Heart left ventricle (tissue), 16 donors: ENCODE measurements around the gene TSPAN32. TPM values are rescaled to one million over a fixed set of nuclear protein-coding genes. Genes with fewer than 3 reads are reported as not detected.

Experiments used
- ATAC-seq, 4 donors: fragments of 200-7000 bp; cut with Tn5 transposase; one replicate each; pipeline ENCODE4 v1.9.1; 2020 to 2022; ENCODE audit warnings: moderate library complexity in 4 of 4, mild to moderate bottlenecking in 3 of 4, moderate number of reproducible peaks in 1 of 4
- DNase-seq, 5 donors: peaks; one replicate each; pipeline ENCODE4 v3.0.0-alpha.2; 2020
- H3K27ac ChIP-seq, 12 donors: fragments of 200-600 bp; sonication (generic) in 4 of 12; one replicate each; pipeline versions ENCODE4 v1.5.0 to v1.8.0; 2016 to 2022; ENCODE audit warnings: mild to moderate bottlenecking in 2 of 12
- H3K27me3 ChIP-seq, 9 donors: fragments of 200-600 bp; sonication (generic) in 2 of 9; one replicate each; pipeline versions ENCODE4 v1.5.1 to v1.8.0; 2016 to 2022; ENCODE audit warnings: mild to moderate bottlenecking in 3 of 9
- H3K36me3 ChIP-seq, 9 donors: fragments of 200-600 bp; sonication (generic) in 2 of 9; one replicate each; pipeline versions ENCODE4 v1.5.0 to v1.8.0; 2018 to 2022; ENCODE audit warnings: mild to moderate bottlenecking in 2 of 9
- H3K4me1 ChIP-seq, 12 donors: fragments of 200-600 bp; sonication (generic) in 4 of 12; one replicate each; pipeline versions ENCODE4 v1.5.0 to v1.8.0; 2016 to 2022; ENCODE audit warnings: mild to moderate bottlenecking in 3 of 12
- H3K4me3 ChIP-seq, 12 donors: fragments of 200-600 bp; sonication (generic) in 4 of 12; one replicate each; pipeline versions ENCODE4 v1.5.0 to v1.8.0; 2017 to 2022; ENCODE audit warnings: mild to moderate bottlenecking in 9 of 12, moderate library complexity in 4 of 12
- H3K9me3 ChIP-seq, 12 donors: fragments of 200-600 bp; sonication (generic) in 4 of 12; one replicate each; pipeline versions ENCODE4 v1.5.0 to v1.8.0; 2016 to 2022; ENCODE audit warnings: mild to moderate bottlenecking in 1 of 12
- POLR2A ChIP-seq, 2 donors: fragments of 450-650 bp; IDR thresholded peaks; one replicate each; pipeline ENCODE4 v1.6.1; 2017; ENCODE audit warnings: antibody characterized with exemption in 2 of 2, mild to moderate bottlenecking in 2 of 2, moderate library complexity in 2 of 2
- WGBS, 4 donors: extraction: QIAGEN DNeasy Blood & Tissue Kit in 2 of 4; methylation state at CpG; one replicate each; pipeline versions ENCODE4 v1.1.5 to v1.1.7; 2013 to 2018; 5-methylcytosine and 5-hydroxymethylcytosine counted together
- intact Hi-C, 10 donors: fragments of 100-400 bp; cut with DNase I; formaldehyde crosslinking; loops; one replicate each; pipeline versions ENCODE4 v1.11.1 to v1.14.2; 2022
- polyA plus RNA-seq, 2 donors: library from polyadenylated mRNA; stranded (reverse); fragments of 200-250 nt; gene quantifications; one replicate each; pipeline ENCODE4 v1.2.3, GENCODE V29; 2013
- total RNA-seq, 9 donors: library from RNA; depleted of rRNA in 2 of 9; stranded (reverse); fragments of >200 nt in 2 of 9; fragmentation: NEBNext Ultra II Directional in 3 of 9; extraction: Animal tissue kit (Norgen Biotek cat#: 25700) in 3 of 9; gene quantifications; one replicate each; pipeline versions ENCODE4 v1.1.0 to v1.2.4, GENCODE V29; 2016 to 2023
- TF ChIP-seq, protein P1 (sequence below), 12 donors: fragments of 200-600 bp; sonication (generic) in 4 of 12; IDR thresholded peaks; one replicate each; pipeline versions ENCODE4 v1.5.0 to v1.8.0; 2018 to 2022; ENCODE audit warnings: antibody characterized with exemption in 12 of 12, mild to moderate bottlenecking in 5 of 12
- donor health status: ischemic (EF 13 %, LVEDD 7.1; RV severe dilation, severe dysfunction).
- donor health status: healthy with polysubstance abuse.
- donor health status: DM: no; HTN: yes; CAD: no.
- donor health status: DM: no; HTN: no; CAD: no.
- donor health status: ischemic (EF 25% LVEDD 6.9; RV normal size, moderate dysfunction).
- donor health status: ischemic (EF 25% LVEDD 5.7; RV mildly dilated, moderate dysfunction).
- donor health status: healthy.
- donor health status: DM: yes; HTN: yes; CAD: no.
- donor health status: ischemic (EF 35%, LVEDD 5.7; RV mildly dilated, moderate dysfunction).
- donor health status: nonischemic (EF 11% LVEDD 7.7; RV severe dilation, severe dysfunction).
- donor health status: DM: yes; HTN: yes; CAD: no.
- donor health status: PGD.
- donor health status: ischemic (EF 29% LVEDD 5.4; RV normal size, mild dysfunction).
- donor health status: nonischemic (EF 23%, LVEDD 6.1; RV moderate dilation, normal function).

Gene TSPAN32
- total and polyA plus RNA-seq, 11 donors = 3.5 to 29.5 (median 18.0) TPM

DNA sequence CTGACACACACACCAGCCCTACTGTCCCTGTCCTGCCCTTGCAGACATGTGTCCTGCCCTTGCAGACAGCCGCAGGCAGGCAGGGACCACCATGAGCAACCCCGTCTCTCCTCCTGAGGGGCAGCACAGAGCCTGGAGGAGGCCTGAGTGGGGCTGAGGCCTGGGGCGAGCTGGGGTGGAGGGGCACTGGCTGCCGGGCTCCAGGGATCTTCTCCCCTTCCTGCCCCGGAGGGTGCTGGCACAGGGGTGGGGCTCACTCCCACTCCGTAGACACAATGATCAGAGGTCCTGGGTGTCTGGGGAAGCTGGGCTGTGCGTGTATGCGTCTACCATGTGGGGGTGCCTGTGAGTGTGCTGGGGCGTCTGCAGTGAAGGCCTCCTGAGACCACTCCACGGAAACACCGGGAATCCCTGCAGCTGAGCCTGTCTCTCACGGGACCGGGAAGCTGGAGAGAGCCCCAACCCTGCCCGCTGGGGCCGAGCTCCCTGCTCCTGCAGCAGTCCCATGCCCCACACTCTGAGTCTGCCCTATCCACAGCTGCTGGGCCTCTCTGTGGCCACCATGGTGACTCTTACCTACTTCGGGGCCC is 588 bp downstream of the TSPAN32 start:
- Histone ChIP-seq H3K36me3 (peaks cover 0 to 2% (median 0%) of the 10 kb centered on the region in 9 donors), H3K4me1 (peaks cover 9 to 82% (median 35%) of the 10 kb centered on the region in 12 donors), H3K9me3 (no peaks in the 10 kb centered on the region), H3K27me3 (no peaks in the 10 kb centered on the region), H3K4me3 (peak overlapping the region; percentile 20 to 61 (median 48)), H3K27ac (peak overlapping the region; percentile 76 to 98 (median 88))
- WGBS, 4 donors = 18 to 56% (median 30%) methylated on average over 4 to 16 of the region's 16 CpGs
- peak in 1 of 5 donors; percentile 35 for DNase-seq
- TF ChIP-seq, protein P1, sequence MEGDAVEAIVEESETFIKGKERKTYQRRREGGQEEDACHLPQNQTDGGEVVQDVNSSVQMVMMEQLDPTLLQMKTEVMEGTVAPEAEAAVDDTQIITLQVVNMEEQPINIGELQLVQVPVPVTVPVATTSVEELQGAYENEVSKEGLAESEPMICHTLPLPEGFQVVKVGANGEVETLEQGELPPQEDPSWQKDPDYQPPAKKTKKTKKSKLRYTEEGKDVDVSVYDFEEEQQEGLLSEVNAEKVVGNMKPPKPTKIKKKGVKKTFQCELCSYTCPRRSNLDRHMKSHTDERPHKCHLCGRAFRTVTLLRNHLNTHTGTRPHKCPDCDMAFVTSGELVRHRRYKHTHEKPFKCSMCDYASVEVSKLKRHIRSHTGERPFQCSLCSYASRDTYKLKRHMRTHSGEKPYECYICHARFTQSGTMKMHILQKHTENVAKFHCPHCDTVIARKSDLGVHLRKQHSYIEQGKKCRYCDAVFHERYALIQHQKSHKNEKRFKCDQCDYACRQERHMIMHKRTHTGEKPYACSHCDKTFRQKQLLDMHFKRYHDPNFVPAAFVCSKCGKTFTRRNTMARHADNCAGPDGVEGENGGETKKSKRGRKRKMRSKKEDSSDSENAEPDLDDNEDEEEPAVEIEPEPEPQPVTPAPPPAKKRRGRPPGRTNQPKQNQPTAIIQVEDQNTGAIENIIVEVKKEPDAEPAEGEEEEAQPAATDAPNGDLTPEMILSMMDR (IDR thresholded peaks at IDR 0.05) = no peak
- TF ChIP-seq POLR2A (IDR thresholded peaks at IDR 0.05) = no peak
- ATAC-seq = peak; percentile 0 to 13 (median 2)
- intact Hi-C loops = loop anchor here in 9 of 10 donors (1.0 to 10.0 kb wide), 7 partner anchors 72 to 592 kb away; partner anchors contain the start of gene TSSC4 (in 1 of the 9)

DNA sequence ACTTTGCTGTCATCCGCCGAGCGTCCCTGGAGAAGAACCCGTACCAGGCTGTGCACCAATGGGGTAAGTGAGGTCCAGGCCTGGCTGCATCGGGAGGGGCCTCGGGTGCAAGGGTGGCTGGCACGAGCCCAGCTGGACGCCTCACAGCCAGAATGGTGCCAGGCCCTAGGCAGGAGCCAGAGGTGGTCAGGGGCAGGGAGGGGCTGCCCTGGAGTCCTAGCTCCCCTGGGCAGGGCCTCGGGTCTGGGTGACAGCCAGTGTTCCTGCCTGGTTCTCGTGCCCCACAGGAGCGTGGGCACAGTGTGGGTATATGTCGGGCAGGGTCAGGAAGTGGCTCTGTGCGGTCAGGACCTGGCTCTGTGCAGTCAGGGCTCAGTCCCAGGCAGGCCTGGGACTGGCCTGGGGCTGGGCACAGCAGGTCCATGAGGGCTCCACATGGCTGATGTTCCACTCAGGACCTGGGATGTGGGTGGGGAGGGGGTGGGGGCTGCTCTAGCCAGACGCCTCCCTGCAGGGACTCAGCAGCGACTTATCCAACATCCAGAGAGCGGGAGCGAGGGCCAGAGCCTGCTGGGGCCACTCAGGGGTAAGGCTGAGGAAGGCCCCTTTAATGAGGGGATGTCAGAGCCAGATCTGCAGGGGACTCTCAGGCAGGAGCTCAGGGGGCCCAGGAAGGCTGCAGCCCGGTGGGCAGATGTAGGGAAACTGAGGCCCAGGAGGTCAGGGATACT is 1.2 kb downstream of the TSPAN32 start:
- peak; percentile 82 to 92 (median 91) for DNase-seq
- Histone ChIP-seq H3K4me3 (peak overlapping the region in 11 of 12 donors; percentile 21 to 61 (median 49)), H3K27ac (peak overlapping the region; percentile 76 to 98 (median 88)), H3K27me3 (no peaks in the 10 kb centered on the region), H3K9me3 (no peaks in the 10 kb centered on the region), H3K36me3 (no peaks in the 10 kb centered on the region), H3K4me1 (peaks cover 9 to 82% (median 35%) of the 10 kb centered on the region in 12 donors)
- WGBS, 4 donors = 33 to 47% (median 44%) methylated on average over 7 to 18 of the region's 18 CpGs
- TF ChIP-seq, protein P1 (IDR thresholded peaks at IDR 0.05) = no peak
- TF ChIP-seq POLR2A (IDR thresholded peaks at IDR 0.05) = no peak
- peak; percentile 65 to 78 (median 66) for ATAC-seq
- intact Hi-C loops = loop anchor here in 9 of 10 donors (1.0 to 10.0 kb wide), 7 partner anchors 72 to 592 kb away; partner anchors contain the start of gene TSSC4 (in 1 of the 9)

DNA sequence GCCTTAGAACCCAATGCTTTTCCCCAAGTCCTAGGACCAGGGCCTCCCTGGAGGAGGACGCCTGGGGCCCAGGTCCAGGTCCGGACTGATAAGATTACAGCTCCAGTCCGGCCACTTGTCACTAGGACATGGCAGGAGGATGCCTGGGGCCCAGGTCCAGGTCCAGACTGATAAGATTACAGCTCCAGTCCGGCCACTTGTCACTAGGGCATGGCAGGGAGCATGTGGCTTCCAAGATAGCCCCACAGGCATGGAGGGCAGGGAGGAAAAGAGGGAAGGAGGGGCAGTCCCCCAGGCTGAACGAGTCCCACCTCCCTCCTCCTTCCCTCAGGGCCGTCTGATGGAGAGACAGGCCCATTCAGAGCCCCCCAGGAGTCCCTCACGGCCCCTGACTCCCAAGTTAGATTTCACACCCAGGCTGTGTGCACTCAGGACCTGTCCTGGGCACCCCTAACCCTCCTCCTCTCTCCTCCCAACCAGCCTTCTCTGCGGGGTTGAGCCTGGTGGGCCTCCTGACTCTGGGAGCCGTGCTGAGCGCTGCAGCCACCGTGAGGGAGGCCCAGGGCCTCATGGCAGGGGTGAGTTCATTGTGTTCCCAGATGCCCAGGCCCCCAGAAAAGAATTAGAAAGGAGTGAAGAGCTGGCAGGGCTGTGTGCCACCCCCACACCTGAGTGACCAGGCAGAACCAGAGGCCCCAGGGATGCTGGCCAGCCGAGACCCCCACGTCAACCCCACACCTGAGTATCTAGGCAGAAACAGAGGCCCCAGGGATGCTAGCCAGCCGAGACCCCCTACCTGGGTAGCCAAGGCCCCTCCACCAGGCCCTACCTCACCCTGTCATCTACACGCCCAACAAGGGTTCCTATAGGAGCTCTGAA is 2.1 kb downstream of the TSPAN32 start:
- H3K4me1 ChIP-seq = peaks cover 9 to 75% (median 33%) of the 10 kb centered on the region in 12 donors
- intact Hi-C loops = loop anchor here (2.0 to 10.0 kb wide), 9 partner anchors 71 to 591 kb away; partner anchors contain the start of gene TSSC4 (in 1 of the 10)
- ATAC-seq (peak; percentile 59 to 72 (median 66)), DNase-seq (peak; percentile 73 to 88 (median 82))
- no peaks in the 10 kb centered on the region for H3K27me3 ChIP-seq
- peak overlapping the region in 6 of 12 donors; percentile 10 to 61 (median 51) for H3K4me3 ChIP-seq
- no peaks in the 10 kb centered on the region for H3K9me3 ChIP-seq
- H3K27ac ChIP-seq = peak overlapping the region; percentile 76 to 98 (median 88)
- WGBS, 4 donors = 34 to 47% (median 45%) methylated on average over 7 to 15 of the region's 15 CpGs
- no peaks in the 10 kb centered on the region for H3K36me3 ChIP-seq
- no peak for TF ChIP-seq POLR2A (IDR thresholded peaks at IDR 0.05)
- TF ChIP-seq, protein P1 (IDR thresholded peaks at IDR 0.05) = no peak
